HG03175 (cell line): Measurements from ENCODE around the gene SERPINA10.
"Not testable (repeated sequence)": the region's sequence is repeated elsewhere in the genome, so short reads cannot be mapped to it uniquely, and the experiment has no call there.

Experiments
- ATAC-seq: cut with Tn5 transposase; IDR thresholded peaks from one replicate; pipeline ENCODE4 v1.9.1; 2021; ENCODE audit warnings: mild to moderate bottlenecking, moderate library complexity; ENCODE audit not compliant: unreplicated experiment

The SERPINA10 gene

DNA sequence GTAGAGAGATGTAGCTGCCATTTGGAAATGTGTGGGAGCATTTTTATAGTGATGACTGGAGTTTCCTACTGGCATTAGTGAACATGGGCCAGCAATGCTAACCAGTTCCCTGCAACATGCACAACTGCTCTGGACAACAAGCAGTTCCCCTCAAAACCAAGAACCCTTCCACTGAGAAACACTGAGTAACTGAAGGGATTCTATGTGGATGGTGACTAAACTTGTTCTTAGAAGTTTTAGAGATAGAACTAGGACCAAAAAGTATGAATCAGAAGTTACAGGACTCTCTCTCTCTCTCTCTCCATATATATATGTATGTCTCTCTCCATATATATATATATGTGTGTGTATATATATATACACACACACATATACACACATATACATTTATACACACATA lies 7.9 kb downstream of the SERPINA10 start:
- ATAC-seq: no peak

- no peak for ATAC-seq
These were observed 8.8 kb downstream of the SERPINA10 start for GRCh38 chr14:94284221-94284620.

GRCh38 chr14:94282991-94283723 lies 9.9 kb downstream of the SERPINA10 start:
- no peak for ATAC-seq

DNA sequence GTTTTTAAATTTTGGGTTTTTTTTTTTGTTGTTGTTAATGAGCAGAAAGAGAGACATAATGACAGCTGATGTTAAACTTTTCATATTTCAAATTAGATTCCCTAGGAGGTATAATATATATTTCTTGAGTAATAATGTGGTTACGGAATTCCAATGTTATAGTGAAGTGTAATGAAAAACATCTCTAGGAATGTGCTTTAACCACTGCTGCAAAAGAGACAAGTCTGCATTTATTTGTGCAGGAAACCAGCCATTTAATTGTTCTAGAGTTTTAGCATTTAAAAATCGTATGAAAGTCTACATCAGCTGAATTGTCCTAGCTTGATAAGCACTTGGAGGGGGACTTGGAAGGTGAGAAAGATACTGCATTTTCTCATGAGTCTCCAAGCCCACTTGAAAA lies 14.3 kb downstream of the SERPINA10 start:
- ATAC-seq: no peak

- ATAC-seq: not testable (repeated sequence)
These were observed 16.0 kb downstream of the SERPINA10 start for GRCh38 chr14:94276898-94277561.

DNA sequence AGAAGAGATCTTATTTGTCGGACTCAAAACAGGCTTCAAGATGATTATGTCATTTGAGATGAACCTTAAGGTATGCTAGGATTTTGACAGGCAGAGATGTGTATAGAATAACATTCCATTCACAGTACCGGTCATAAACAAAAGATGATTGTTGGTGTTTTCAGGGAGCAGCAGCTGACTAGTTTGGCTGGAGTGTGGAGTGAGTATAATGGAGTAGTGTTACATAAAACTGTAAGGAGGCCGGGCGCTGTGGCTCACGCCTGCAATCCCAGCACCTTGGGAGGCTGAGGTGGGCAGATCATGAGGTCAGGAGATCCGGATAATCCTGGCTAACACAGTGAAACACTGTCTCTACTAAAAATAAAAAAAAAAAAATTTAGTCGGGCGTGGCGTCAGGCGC lies 23.9 kb downstream of the SERPINA10 start:
- no peak for ATAC-seq

DNA sequence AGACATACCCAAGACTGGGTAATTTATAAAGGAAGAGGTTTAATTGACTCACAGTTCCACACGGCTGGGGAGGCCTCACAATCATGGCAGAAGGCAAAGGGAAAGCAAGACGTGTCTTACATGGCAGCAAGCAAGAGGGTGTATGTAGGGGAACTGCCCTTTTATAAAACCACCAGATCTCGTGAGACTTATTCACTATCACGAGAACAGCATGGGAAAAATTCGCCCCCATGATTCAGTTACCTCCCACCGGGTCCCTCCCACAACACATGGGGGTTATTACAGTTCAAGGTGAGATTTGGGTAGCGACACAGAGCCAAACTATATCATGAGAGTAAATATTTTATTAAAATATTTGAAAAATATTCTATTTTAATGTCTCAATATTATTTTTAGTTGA lies 24.5 kb downstream of the SERPINA10 start:
- not testable (repeated sequence) for ATAC-seq

- no peak for ATAC-seq
These were observed 25.7 kb downstream of the SERPINA10 start for GRCh38 chr14:94267352-94267751.

DNA sequence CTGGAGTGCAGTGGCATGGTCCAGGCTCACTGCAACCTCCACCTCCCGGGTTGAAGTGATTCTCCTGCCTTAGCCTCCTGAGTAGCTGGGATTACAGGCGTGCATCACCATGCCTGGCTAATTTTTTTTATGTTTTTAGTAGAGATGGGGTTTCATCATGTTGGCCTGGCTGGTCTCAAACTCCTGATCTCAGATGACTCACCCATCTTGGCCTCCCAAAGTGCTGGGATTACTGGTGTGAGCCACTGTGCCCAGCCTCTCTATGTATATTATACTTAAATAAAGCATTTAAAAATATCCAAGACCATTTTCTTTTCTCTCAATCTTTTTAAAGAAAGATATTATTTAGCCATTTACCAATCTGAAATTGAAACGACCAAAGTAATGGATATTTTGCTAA lies 28.9 kb downstream of the SERPINA10 start:
- not testable (repeated sequence) for ATAC-seq

DNA sequence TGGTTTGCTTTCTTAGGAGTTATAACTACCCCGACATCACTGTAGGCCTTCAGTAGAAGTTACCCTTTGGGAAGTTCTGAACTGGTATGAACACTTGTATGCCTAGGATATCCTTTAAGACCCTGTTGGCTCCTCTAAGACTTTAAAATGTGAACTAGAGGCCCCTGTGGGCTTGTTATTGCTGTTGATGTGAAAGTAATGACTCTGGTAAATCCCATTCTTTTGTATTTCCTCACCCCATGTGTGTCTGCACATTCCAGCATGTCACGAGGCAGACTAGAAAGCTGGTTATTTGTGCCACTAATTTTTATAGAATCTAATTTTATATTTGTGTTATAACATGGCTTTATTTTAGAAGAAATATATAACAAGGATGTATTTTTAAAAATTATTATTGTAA lies 48.9 kb downstream of the SERPINA10 start:
- ATAC-seq: no peak

GRCh38 chr14:94239406-94239805 lies 53.7 kb downstream of the SERPINA10 start:
- no peak for ATAC-seq

DNA sequence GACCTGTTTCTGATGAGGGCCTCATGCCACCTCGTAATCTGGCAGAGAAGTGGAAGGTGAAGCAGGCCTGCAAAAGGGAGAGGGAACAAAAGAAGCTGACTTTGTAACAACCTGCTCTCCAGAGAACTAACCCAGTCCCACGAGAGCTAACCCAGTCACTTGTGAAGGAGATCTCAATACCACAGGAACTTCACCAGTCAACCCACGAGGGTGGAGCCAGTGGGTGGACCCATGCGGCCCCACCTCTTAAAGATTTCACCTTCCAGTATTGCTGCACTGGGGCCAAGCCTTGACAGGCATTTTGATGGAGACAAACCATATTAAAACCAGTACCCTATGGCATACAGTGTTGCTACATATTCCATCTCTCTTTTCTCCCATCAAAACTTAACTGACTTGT lies 55.1 kb downstream of the SERPINA10 start:
- no peak for ATAC-seq

- no peak for ATAC-seq
These were observed 56.0 kb downstream of the SERPINA10 start for GRCh38 chr14:94237046-94237445.
